ENCODE measurements around the gene CHST1. TPM values are rescaled to one million over a fixed set of nuclear protein-coding genes. Genes with fewer than 3 reads are reported as not detected.

CHST1 gene
- 1 to 10 TPM; 2.7 to 5.4 TPM for total RNA-seq

- Histone ChIP-seq H3K27me3 (no peaks in the 10 kb centered on the region), H3K9me3 (no peaks in the 10 kb centered on the region)
Observed at GRCh38 chr11:45665206-45665932, at the start of gene CHST1. Gene CHST1, minus strand, starts transcription at chr11:45665622. Its CDS starts 14,699 bp downstream, at chr11:45650923.

GRCh38 chr11:45713573-45713972 lies 48.2 kb upstream of the CHST1 start:
- H3K4me3 ChIP-seq, result no peak overlapping the region
- H3K27me3 ChIP-seq, result no peaks in the 10 kb centered on the region
- no peaks in the 10 kb centered on the region for H3K36me3 ChIP-seq
- DNase-seq (ENCODE audit: low spot score), result no peak
- H3K9me3 ChIP-seq, result no peaks in the 10 kb centered on the region
- no peak overlapping the region for H3K27ac ChIP-seq
- H3K4me1 ChIP-seq, result no peaks in the 10 kb centered on the region
- TF ChIP-seq CTCF (IDR thresholded peaks at IDR 0.05), result no peak

More at GRCh38 chr11:45665206-45665932, at the start of gene CHST1:
- no peak for DNase-seq (ENCODE audit: low spot score)
- Histone ChIP-seq H3K4me3 (peak within 1 kb of the TSS; percentile 67 to 73), H3K4me1 (peaks cover 0 to 33% of the 10 kb centered on the region in 2 donors), H3K36me3 (no peaks in the 10 kb centered on the region), H3K27ac (peak within 1 kb of the TSS; percentile 65 to 71)
- TF ChIP-seq CTCF (IDR thresholded peaks at IDR 0.05), result no peak

GRCh38 chr11:45710561-45710960 lies 45.1 kb upstream of the CHST1 start:
- Histone ChIP-seq H3K27me3 (no peaks in the 10 kb centered on the region), H3K4me1 (no peaks in the 10 kb centered on the region), H3K9me3 (no peaks in the 10 kb centered on the region), H3K36me3 (no peaks in the 10 kb centered on the region), H3K4me3 (no peak overlapping the region), H3K27ac (no peak overlapping the region)
- no peak for TF ChIP-seq CTCF (IDR thresholded peaks at IDR 0.05)
- DNase-seq (ENCODE audit: low spot score), result no peak

- no peak for TF ChIP-seq CTCF (IDR thresholded peaks at IDR 0.05)
- no peak for DNase-seq (ENCODE audit: low spot score)
- H3K36me3 ChIP-seq, result no peaks in the 10 kb centered on the region
- H3K27ac ChIP-seq, result no peak overlapping the region
- H3K4me3 ChIP-seq, result no peak overlapping the region
- H3K27me3 ChIP-seq, result no peaks in the 10 kb centered on the region
- H3K4me1 ChIP-seq, result no peaks in the 10 kb centered on the region
- no peaks in the 10 kb centered on the region for H3K9me3 ChIP-seq
Observed at GRCh38 chr11:45708887-45709663, 43.7 kb upstream of the CHST1 start.

- no peak for TF ChIP-seq CTCF (IDR thresholded peaks at IDR 0.05)
- no peak overlapping the region for H3K27ac ChIP-seq
- no peaks in the 10 kb centered on the region for H3K4me1 ChIP-seq
- H3K36me3 ChIP-seq, result no peaks in the 10 kb centered on the region
- H3K27me3 ChIP-seq, result no peaks in the 10 kb centered on the region
- no peaks in the 10 kb centered on the region for H3K9me3 ChIP-seq
- H3K4me3 ChIP-seq, result no peak overlapping the region
- no peak for DNase-seq (ENCODE audit: low spot score)
Observed at GRCh38 chr11:45704635-45705034, 39.2 kb upstream of the CHST1 start.

All from right atrium auricular region (tissue), 2 donors.